ACC112 (cell line): Measurements from ENCODE around the gene ZFYVE9.
"Not testable (repeated sequence)": the region's sequence is repeated elsewhere in the genome, so short reads cannot be mapped to it uniquely, and the experiment has no call there.

Experiments
- H2AFZ ChIP-seq: fragments of 200-600 bp; sonication (generic); one replicate; pipeline ENCODE4 v1.6.0; 2017; ENCODE audit warnings: antibody characterized with exemption, low read length; ENCODE audit not compliant: unreplicated experiment
- H3K27ac ChIP-seq: fragments of 200-600 bp; sonication (generic); 2 replicates; pipeline ENCODE4 v1.5.1; 2014; ENCODE audit warnings: low read depth, mild to moderate bottlenecking, antibody characterized with exemption, low read length, moderate library complexity
- H3K27me3 ChIP-seq: fragments of 200-600 bp; sonication (generic); 2 replicates; pipeline ENCODE4 v1.6.1; 2014; ENCODE audit warnings: mild to moderate bottlenecking, antibody characterized with exemption, low read length, moderate library complexity, mixed read lengths; ENCODE audit not compliant: insufficient read depth
- H3K36me3 ChIP-seq: fragments of 200-600 bp; sonication (generic); 2 replicates; pipeline ENCODE4 v1.6.1; 2016; ENCODE audit warnings: mild to moderate bottlenecking, antibody characterized with exemption, low read length, moderate library complexity, mixed read lengths; ENCODE audit not compliant: insufficient read depth
- H3K4me1 ChIP-seq: fragments of 200-600 bp; sonication (generic); one replicate; pipeline ENCODE4 v1.6.1; 2016; ENCODE audit warnings: low read length, mixed read lengths; ENCODE audit not compliant: insufficient read depth, unreplicated experiment, control insufficient read depth
- H3K4me3 ChIP-seq: fragments of 200-600 bp; sonication (generic); 2 replicates; pipeline ENCODE4 v1.5.1; 2014; ENCODE audit warnings: mild to moderate bottlenecking, low read depth, low read length
- H3K79me2 ChIP-seq: fragments of 200-600 bp; sonication (generic); one replicate; pipeline ENCODE4 v1.6.0; 2016; ENCODE audit warnings: low read length; ENCODE audit not compliant: control insufficient read depth, unreplicated experiment, insufficient read depth

Gene ZFYVE9

DNA sequence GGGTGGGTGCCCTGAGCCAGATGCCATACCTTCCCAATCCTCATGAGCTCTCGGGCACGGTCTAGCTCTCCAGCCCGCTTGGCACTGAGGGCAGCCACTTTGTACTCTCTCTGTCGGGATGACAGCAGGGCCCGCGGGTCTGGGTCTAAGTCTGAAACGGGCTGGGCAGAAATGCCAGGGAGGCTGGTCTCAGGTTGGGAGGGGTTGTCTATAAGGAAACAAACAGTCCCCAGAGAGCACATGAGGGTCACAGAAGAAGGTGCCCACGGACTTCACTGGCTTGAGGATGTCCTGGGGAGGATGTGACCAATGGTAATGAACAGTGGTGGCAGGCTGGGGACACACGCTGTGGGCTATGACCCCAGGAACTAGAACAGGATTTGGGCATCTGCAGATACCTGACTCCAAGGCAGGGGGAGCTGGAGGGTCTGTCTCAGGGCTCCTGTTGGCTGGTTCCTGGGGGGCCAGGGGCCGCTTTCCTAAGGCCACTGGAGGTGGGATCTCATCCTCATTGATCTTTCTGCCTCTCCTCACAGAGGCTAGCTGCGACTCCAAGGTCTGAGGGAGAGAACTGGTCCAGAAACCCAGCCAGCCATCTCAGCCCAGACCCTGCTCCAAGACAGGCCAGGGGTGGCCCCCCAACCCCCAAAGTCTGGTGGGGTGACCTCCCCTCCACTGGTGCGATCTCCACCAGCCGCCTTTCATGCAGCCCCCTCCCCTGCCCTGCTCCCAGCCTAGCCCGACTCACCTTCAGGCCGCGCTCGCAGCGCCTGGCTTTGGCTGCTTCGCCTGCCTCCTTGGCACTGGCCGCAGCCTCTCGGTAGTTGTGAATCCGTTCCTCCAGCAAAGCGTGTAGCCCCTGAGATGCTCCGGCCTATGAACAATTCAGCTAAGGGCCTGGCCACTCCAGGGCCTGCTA lies 218.0 kb downstream of the ZFYVE9 start:
- Histone ChIP-seq H3K4me1 (peaks cover 13% of the 10 kb centered on the region), H3K27me3 (no peaks in the 10 kb centered on the region), H2AFZ (no peak overlapping the region), H3K4me3 (no peak overlapping the region), H3K27ac (no peak overlapping the region), H3K79me2 (peaks cover 22% of the 10 kb centered on the region), H3K36me3 (peaks cover 34% of the 10 kb centered on the region; the same call in 1 of the 2 replicates)

DNA sequence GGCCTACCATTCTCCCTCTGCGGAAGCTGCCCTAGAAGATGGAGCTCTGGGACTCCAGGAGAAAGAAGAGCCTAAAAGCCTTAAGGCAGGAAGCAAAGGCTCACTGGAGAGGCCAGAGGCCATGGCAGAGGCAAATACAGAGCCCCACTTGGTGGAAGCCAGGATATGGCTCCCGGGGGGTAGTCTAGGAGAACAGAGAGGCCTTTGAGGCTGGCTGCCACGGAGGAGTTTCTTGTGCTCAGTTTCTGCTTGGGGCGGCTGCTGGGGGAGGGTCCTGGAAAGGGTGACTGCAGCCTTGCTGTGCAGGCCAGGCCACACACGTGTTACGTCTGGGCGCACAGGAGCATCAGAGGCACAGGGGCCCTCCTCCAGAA lies 218.7 kb downstream of the ZFYVE9 start:
- H2AFZ ChIP-seq: no peak overlapping the region
- peaks cover 27% of the 10 kb centered on the region for H3K79me2 ChIP-seq
- H3K27ac ChIP-seq: no peak overlapping the region
- peaks cover 32% of the 10 kb centered on the region; the same call in 1 of the 2 replicates for H3K36me3 ChIP-seq
- H3K4me1 ChIP-seq: peaks cover 15% of the 10 kb centered on the region
- no peak overlapping the region for H3K4me3 ChIP-seq
- H3K27me3 ChIP-seq: no peaks in the 10 kb centered on the region

DNA sequence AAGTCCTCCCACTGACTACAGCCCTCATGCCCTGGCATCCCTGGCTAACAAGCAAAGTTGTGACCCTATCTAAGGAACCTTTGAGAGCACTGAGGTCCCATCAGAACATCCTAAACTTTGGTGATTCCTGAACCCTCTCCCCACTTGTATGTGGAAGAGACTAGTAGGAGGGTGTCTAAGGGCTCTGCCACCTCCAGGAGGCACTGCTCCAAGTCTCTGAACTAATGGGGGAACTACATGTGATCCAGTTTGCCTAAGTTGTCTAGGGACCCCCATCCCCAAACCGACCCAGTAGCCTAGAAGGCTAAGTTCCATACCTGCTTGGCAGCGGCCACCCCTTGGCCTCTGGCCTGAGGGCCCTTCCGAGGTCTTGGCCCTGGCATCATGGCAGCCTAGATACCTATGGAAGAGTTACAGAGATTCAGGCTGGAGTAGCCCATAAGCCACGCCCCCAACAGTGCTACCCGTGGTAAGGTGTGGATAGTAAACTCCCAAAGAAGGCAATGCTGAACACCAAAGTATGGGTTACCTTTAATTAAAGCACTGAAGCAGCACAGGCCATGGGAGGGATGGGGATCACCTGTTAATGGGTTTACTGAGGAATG lies 222.4 kb downstream of the ZFYVE9 start:
- no peaks in the 10 kb centered on the region for H3K27me3 ChIP-seq
- H3K4me1 ChIP-seq: peaks cover 15% of the 10 kb centered on the region
- peaks cover 27% of the 10 kb centered on the region for H3K79me2 ChIP-seq
- H3K4me3 ChIP-seq: peak overlapping the region; percentile 90
- peak overlapping the region; percentile 88 for H3K27ac ChIP-seq
- H2AFZ ChIP-seq: no peak overlapping the region
- peaks cover 14% of the 10 kb centered on the region; the same call in 1 of the 2 replicates for H3K36me3 ChIP-seq

DNA sequence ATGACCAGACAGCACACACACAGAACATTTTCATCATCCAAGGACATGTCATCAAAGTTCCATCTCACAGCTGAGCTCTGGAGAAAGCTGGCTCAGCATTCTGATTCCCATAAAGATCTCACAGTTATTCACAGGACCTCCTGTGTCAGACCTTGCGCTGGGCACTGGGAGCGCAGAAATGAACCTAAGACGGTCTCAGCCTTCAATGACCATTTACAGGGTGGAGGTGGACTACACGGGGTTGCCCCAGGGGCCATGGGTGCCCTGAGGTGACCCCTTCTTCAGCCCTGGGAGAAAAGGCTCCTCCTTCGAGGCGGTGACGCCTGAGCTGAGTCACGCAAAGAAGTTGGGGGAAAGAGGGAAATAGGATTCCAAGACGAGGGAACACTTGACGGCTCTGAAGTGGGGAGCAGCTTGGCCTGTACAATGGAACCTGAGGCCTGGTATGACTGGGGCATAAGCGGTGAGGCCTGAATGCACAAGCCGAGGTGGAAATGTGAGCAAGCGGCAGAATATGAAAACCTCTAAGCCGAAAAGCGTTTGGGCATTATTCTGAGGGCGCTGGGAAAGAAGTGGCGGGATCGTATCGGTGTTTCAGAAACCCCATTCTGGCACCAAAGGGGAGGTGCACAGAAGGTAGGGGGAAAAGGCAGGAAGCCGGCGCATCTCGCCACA lies 223.3 kb downstream of the ZFYVE9 start:
- Histone ChIP-seq H3K36me3 (peaks cover 9% of the 10 kb centered on the region; the same call in 1 of the 2 replicates), H3K4me1 (peaks cover 15% of the 10 kb centered on the region), H3K79me2 (peaks cover 27% of the 10 kb centered on the region), H3K4me3 (peak overlapping the region; percentile 90), H2AFZ (peak overlapping the region; percentile 71), H3K27me3 (no peaks in the 10 kb centered on the region), H3K27ac (peak overlapping the region; percentile 88)

DNA sequence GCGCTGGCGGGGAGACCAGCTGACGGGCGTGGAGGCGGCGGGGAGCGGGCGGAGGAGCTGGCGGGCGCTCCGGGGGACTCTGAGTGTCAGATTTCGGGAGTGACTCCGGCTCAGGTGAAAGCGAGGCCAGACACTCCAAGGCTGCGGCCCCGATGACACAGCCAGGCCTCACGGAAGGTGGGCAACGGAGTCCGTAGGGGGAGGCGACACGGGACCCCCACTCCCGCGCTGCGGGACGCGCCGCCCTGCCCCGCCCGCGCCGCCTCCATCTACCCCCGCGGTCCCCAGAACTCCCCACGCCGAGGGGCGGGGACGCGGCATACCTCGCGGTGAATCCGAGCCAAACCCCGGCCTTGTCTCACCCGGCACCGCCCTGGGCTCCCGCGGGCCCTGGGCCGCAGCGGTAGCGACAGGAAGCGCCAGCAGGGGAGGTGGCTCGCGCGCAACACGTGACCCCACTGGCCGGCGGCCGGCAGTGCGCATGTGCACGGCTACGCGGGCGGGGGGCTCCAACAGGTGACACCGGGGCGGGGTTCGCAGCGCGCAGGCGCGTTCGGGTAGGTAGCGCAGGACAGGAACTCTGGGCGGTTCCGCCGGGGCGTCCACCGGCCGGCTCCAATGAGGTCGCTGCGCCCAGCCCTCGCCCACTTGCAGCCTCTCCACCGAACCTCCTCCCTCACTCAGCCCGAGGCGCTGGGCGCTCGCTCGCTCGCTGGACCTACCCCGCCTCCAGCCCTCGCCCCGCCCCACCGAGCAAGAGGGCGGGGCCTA lies 224.0 kb downstream of the ZFYVE9 start, which contains the start of gene CC2D1B:
TSS of gene CC2D1B (minus strand) at position 460 of the 771 bp plus-strand sequence. CDS start 1,585 bp downstream, outside the sequence.
- peak within 1 kb of the TSS; percentile 88 for H3K27ac ChIP-seq
- H3K36me3 ChIP-seq: peaks cover 5% of the 10 kb centered on the region; the same call in 1 of the 2 replicates
- peaks cover 27% of the 10 kb centered on the region for H3K79me2 ChIP-seq
- peak within 1 kb of the TSS; percentile 90 for H3K4me3 ChIP-seq
- peak within 1 kb of the TSS; percentile 71 for H2AFZ ChIP-seq
- H3K27me3 ChIP-seq: no peaks in the 10 kb centered on the region
- peaks cover 15% of the 10 kb centered on the region for H3K4me1 ChIP-seq

DNA sequence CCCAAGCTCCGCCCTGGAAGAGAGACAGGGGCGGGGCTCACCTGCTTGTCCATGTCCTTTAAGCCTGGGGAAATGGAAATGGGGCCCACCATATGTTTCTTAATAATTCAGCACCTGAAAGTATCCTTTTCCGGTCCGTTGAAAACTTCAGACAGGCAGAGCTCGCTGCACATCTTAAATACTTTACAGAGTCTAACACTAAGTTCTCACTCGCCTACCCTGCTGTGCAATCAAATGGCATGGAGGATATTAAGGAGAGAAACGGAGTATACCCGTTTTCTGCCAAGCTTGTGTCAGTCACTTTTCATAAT lies 224.6 kb downstream of the ZFYVE9 start:
- peaks cover 15% of the 10 kb centered on the region for H3K4me1 ChIP-seq
- H3K36me3 ChIP-seq: peaks cover 5% of the 10 kb centered on the region; the same call in 1 of the 2 replicates
- H3K4me3 ChIP-seq: peak overlapping the region; percentile 90
- H3K27me3 ChIP-seq: no peaks in the 10 kb centered on the region
- H3K27ac ChIP-seq: no peak overlapping the region
- peaks cover 27% of the 10 kb centered on the region for H3K79me2 ChIP-seq
- H2AFZ ChIP-seq: no peak overlapping the region

DNA sequence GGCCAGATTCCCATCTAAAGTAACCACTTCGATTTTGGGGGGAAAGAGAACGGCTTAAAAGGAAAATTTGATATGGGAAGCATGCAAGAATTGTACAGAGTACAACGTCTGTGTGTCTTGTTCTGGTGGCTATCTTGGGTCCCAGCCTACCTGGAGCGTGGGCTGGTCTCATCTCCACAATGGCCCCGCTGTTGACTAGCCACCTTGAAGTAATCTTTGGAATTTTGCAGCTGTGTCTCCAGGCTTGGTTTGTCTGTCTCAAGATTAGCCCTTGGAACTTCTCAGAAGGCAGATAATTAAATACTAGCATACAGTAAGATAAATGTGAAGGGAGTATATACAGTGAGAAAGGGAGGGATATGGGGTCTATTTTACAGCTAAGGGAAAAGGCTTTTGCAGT lies 225.4 kb downstream of the ZFYVE9 start:
- no peak overlapping the region for H3K4me3 ChIP-seq
- H3K27me3 ChIP-seq: no peaks in the 10 kb centered on the region
- no peak overlapping the region for H3K27ac ChIP-seq
- H3K79me2 ChIP-seq: peaks cover 27% of the 10 kb centered on the region
- H3K4me1 ChIP-seq: peaks cover 15% of the 10 kb centered on the region
- no peak overlapping the region for H2AFZ ChIP-seq
- H3K36me3 ChIP-seq: peaks cover 5% of the 10 kb centered on the region; the same call in 1 of the 2 replicates

DNA sequence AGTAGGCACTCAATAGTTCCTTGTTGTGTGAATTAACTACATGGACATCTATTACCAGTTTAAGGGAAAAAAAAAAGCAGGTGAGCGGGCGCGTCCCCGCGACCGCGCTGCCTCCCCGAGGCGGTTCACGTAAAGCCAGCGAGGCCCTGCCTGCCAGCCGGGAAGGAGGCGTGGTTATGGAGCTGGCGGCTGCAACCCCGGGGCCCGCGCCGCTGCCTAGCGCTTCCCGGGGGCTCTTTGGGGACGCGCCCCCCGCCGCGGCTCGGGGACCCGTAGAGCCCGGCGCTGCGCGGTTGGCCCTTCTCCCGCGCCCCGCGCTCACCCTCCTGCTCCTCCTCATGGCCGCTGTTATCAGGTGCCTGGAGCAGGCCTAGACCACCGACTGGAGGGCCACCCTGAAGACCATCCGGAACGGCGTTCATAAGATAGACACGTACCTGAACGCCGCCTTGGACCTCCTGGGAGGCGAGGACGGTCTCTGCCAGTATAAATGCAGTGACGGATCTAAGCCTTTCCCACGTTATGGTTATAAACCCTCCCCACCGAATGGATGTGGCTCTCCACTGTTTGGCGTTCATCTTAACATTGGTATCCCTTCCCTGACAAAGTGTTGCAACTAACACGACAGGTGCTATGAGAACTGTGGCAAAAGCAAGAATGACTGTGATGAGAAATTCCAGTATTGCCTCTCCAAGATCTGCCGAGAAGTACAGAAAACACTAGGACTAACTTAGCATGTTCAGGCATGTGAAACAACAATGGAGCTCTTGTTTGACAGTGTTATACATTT lies 226.7 kb downstream of the ZFYVE9 start:
- Histone ChIP-seq H3K27ac (no peak overlapping the region), H3K4me3 (peak overlapping the region; percentile 58), H3K79me2 (peaks cover 19% of the 10 kb centered on the region), H3K36me3 (peaks cover 14% of the 10 kb centered on the region; the same call in 1 of the 2 replicates), H3K27me3 (no peaks in the 10 kb centered on the region), H2AFZ (peak overlapping the region; percentile 1), H3K4me1 (peaks cover 15% of the 10 kb centered on the region)

DNA sequence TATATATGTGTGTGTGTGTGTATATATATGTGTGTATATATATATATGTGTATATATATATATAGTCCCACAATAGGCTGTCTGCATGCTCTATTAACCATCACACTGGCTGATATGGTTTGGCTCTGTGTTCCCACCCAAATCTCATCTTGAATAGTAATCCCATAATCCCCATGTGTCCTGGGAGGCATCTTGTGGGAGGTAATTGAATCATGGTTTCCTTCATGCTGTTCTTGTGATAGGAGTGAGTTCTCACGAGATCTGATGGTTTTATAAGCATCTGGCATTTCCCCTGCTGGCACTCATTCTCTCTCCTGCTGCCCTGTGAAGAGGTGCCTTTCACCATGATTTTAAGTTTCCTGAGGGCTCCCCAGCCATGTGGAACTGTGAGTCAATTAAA lies 228.0 kb downstream of the ZFYVE9 start:
- H3K36me3 ChIP-seq: peaks cover 12% of the 10 kb centered on the region; the same call in 1 of the 2 replicates
- not testable (repeated sequence) for H3K79me2 ChIP-seq, H2AFZ ChIP-seq, H3K4me1 ChIP-seq, H3K27ac ChIP-seq, H3K4me3 ChIP-seq, H3K27me3 ChIP-seq
